ENCODE measurements around the gene THBS1. TPM values are rescaled to one million over a fixed set of nuclear protein-coding genes. Genes with fewer than 3 reads are reported as not detected.

Gene THBS1
- total RNA-seq, 2 experiments from 2014 or later: 0.51 TPM; not detected in 1

GRCh38 chr15:39538936-39539335 lies 41.9 kb upstream of the THBS1 start:
- no peaks in the 10 kb centered on the region for H3K4me1 ChIP-seq (ENCODE audit: insufficient read depth, low read length, poor library complexity, severe bottlenecking)
- H3K4me3 ChIP-seq (ENCODE audit: low read depth, low read length, poor library complexity, severe bottlenecking): no peak overlapping the region
- intact Hi-C loops (cut with micrococcal nuclease; ENCODE audit: unreplicated experiment): no loop called here
- H3K36me3 ChIP-seq (ENCODE audit: insufficient read depth, low read length): no peaks in the 10 kb centered on the region
- no peaks in the 10 kb centered on the region for H3K9me3 ChIP-seq (ENCODE audit: low read length)
- POLR2A ChIA-PET: interaction anchor here (0.6 kb wide), 1 partner anchor 173 kb away, joined by 3 read pairs; no protein-coding TSS in a partner anchor
- H3K27ac ChIP-seq (ENCODE audit: low read depth, low read length, poor library complexity, severe bottlenecking): no peak overlapping the region
- H3K4me2 ChIP-seq (ENCODE audit: low read length): no peak overlapping the region
- no peak overlapping the region for H2AFZ ChIP-seq (ENCODE audit: low read length)
- CTCF ChIA-PET (ENCODE audit: unreplicated experiment): no interaction called here
- no peaks in the 10 kb centered on the region for H3K9me2 ChIP-seq (ENCODE audit: insufficient read depth, low read length)
- BruUV-seq (replicated peaks): no TSS peak
- no peaks in the 10 kb centered on the region for H4K20me1 ChIP-seq (ENCODE audit: insufficient read depth, low read length)
- DNase-seq (ENCODE audit: low spot score): no peak
- H3K79me2 ChIP-seq (ENCODE audit: insufficient read depth, low read depth, low read length): no peaks in the 10 kb centered on the region
- no peak for TF ChIP-seq CTCF (conservative IDR thresholded peaks at IDR 0.05; ENCODE audit: low read length)

- H3K4me2 ChIP-seq (ENCODE audit: low read length): no peak overlapping the region
- ChIA-PET POLR2A (no interaction called here), CTCF (ENCODE audit: unreplicated experiment) (no interaction called here)
- no peaks in the 10 kb centered on the region for H3K36me3 ChIP-seq (ENCODE audit: insufficient read depth, low read length)
- H4K20me1 ChIP-seq (ENCODE audit: insufficient read depth, low read length): no peaks in the 10 kb centered on the region
- no peaks in the 10 kb centered on the region for H3K9me2 ChIP-seq (ENCODE audit: insufficient read depth, low read length)
- TF ChIP-seq EZH2phosphoT487 (IDR thresholded peaks at IDR 0.05; ENCODE audit: borderline replicate concordance, low read depth, low read length): no peak
- TF ChIP-seq CTCF (conservative IDR thresholded peaks at IDR 0.05; ENCODE audit: low read length): no peak
- no peaks in the 10 kb centered on the region for H3K79me2 ChIP-seq (ENCODE audit: insufficient read depth, low read depth, low read length)
- no peak for DNase-seq (ENCODE audit: low spot score)
- intact Hi-C loops (cut with micrococcal nuclease; ENCODE audit: unreplicated experiment): no loop called here
- no peaks in the 10 kb centered on the region for H3K9me3 ChIP-seq (ENCODE audit: low read length)
- H3K4me3 ChIP-seq (ENCODE audit: low read depth, low read length, poor library complexity, severe bottlenecking): no peak overlapping the region
- no peak overlapping the region for H2AFZ ChIP-seq (ENCODE audit: low read length)
- BruUV-seq (replicated peaks): no TSS peak
- no peaks in the 10 kb centered on the region for H3K4me1 ChIP-seq (ENCODE audit: insufficient read depth, low read length, poor library complexity, severe bottlenecking)
- H3K27ac ChIP-seq (ENCODE audit: low read depth, low read length, poor library complexity, severe bottlenecking): no peak overlapping the region
These were observed 41.4 kb upstream of the THBS1 start for GRCh38 chr15:39539466-39539865.

GRCh38 chr15:39539973-39540558 lies 40.8 kb upstream of the THBS1 start:
- H3K4me1 ChIP-seq (ENCODE audit: insufficient read depth, low read length, poor library complexity, severe bottlenecking): no peaks in the 10 kb centered on the region
- POLR2A ChIA-PET: no interaction called here
- H3K79me2 ChIP-seq (ENCODE audit: insufficient read depth, low read depth, low read length): no peaks in the 10 kb centered on the region
- no TSS peak for BruUV-seq (replicated peaks)
- no peaks in the 10 kb centered on the region; the same call in 1 of the 2 replicates for H3K9me3 ChIP-seq (ENCODE audit: low read length)
- H3K27ac ChIP-seq (ENCODE audit: low read depth, low read length, poor library complexity, severe bottlenecking): no peak overlapping the region
- H3K9me2 ChIP-seq (ENCODE audit: insufficient read depth, low read length): no peaks in the 10 kb centered on the region
- no peaks in the 10 kb centered on the region for H4K20me1 ChIP-seq (ENCODE audit: insufficient read depth, low read length)
- no peak for DNase-seq (ENCODE audit: low spot score)
- TF ChIP-seq EZH2phosphoT487 (IDR thresholded peaks at IDR 0.05; ENCODE audit: borderline replicate concordance, low read depth, low read length): no peak
- no peak for TF ChIP-seq CTCF (conservative IDR thresholded peaks at IDR 0.05; ENCODE audit: low read length)
- intact Hi-C loops (cut with micrococcal nuclease; ENCODE audit: unreplicated experiment): no loop called here
- H3K36me3 ChIP-seq (ENCODE audit: insufficient read depth, low read length): no peaks in the 10 kb centered on the region
- H3K4me3 ChIP-seq (ENCODE audit: low read depth, low read length, poor library complexity, severe bottlenecking): no peak overlapping the region
- CTCF ChIA-PET (ENCODE audit: unreplicated experiment): no interaction called here
- H2AFZ ChIP-seq (ENCODE audit: low read length): no peak overlapping the region
- no peak overlapping the region for H3K4me2 ChIP-seq (ENCODE audit: low read length)
